Activated CD8-positive, alpha-beta T cell treated with anti-CD3 and anti-CD28 coated beads, Interleukin-2, amount 10 ng/mL, durations not matched to agents 7 days and 5 days (primary cell): ENCODE data around the gene NALCN. TPM values are rescaled to one million over a fixed set of nuclear protein-coding genes. Genes with fewer than 3 reads are reported as not detected.

Experiments
- ATAC-seq: fragments of 150-1000 bp; cut with Tn5 transposase; one replicate; pipeline ENCODE4 v1.10.0; 2021; ENCODE audit warnings: moderate library complexity
- CTCF ChIA-PET: fragments of 350-600 bp; sonication (Branson Sonifier 250); formaldehyde crosslinking; loops from one replicate; lab custom pipeline; 2021; ENCODE audit warnings: antibody characterized with exemption; lab: Charles Lee
- POLR2A ChIA-PET: fragments of 350-600 bp; sonication (Branson Sonifier 250); formaldehyde crosslinking; loops from one replicate; lab custom pipeline; 2021; ENCODE audit warnings: antibody characterized with exemption; lab: Charles Lee
- DNase-seq: peaks from one replicate; pipeline ENCODE4 v3.0.0-alpha.2; 2020
- H3K27ac Mint-ChIP-seq: one replicate; pipeline ENCODE4 v1.8.0; 2021; ENCODE audit warnings: mild to moderate bottlenecking, mixed read lengths
- H3K27me3 Mint-ChIP-seq: one replicate; pipeline ENCODE4 v1.8.0; 2021; ENCODE audit warnings: low read depth, mixed read lengths
- H3K36me3 Mint-ChIP-seq: one replicate; pipeline ENCODE4 v1.8.0; 2021; ENCODE audit warnings: low read depth, mixed read lengths
- H3K4me1 Mint-ChIP-seq: one replicate; pipeline ENCODE4 v1.8.0; 2021; ENCODE audit warnings: low read depth, mixed read lengths
- H3K4me3 Mint-ChIP-seq: one replicate; pipeline ENCODE4 v1.8.0; 2021; ENCODE audit warnings: mild to moderate bottlenecking, mixed read lengths
- H3K9me3 Mint-ChIP-seq: one replicate; pipeline ENCODE4 v1.8.0; 2022; ENCODE audit warnings: mixed read lengths; ENCODE audit not compliant: insufficient read depth
- total RNA-seq, 2 experiments: library from RNA; stranded (reverse); gene quantifications; one replicate each; pipeline ENCODE4 v1.2.3, GENCODE V29; 2021

Gene NALCN
- total RNA-seq, 2 experiments from 2014 or later: not detected

GRCh38 chr13:101298517-101298916, 117.8 kb downstream of the NALCN start:
- Mint-ChIP-seq H3K27ac (no peak overlapping the region), H3K36me3 (no peaks in the 10 kb centered on the region), H3K9me3 (peaks cover 3% of the 10 kb centered on the region), H3K4me3 (no peak overlapping the region), H3K4me1 (no peaks in the 10 kb centered on the region), H3K27me3 (no peaks in the 10 kb centered on the region)
- no peak for ATAC-seq
- no peak for DNase-seq
- CTCF ChIA-PET: interaction anchor here (1.2 kb wide), 1 partner anchor 154 kb away, joined by 3 read pairs; no protein-coding TSS in a partner anchor
- POLR2A ChIA-PET: no interaction called here

- H3K4me3 Mint-ChIP-seq: no peak overlapping the region
- H3K27ac Mint-ChIP-seq: no peak overlapping the region
- ChIA-PET POLR2A (no interaction called here), CTCF (interaction anchor here (1.2 kb wide), 1 partner anchor 153 kb away, joined by 3 read pairs; no protein-coding TSS in a partner anchor)
- H3K9me3 Mint-ChIP-seq: peaks cover 3% of the 10 kb centered on the region
- no peak for ATAC-seq
- H3K36me3 Mint-ChIP-seq: no peaks in the 10 kb centered on the region
- H3K27me3 Mint-ChIP-seq: no peaks in the 10 kb centered on the region
- DNase-seq: no peak
- H3K4me1 Mint-ChIP-seq: no peaks in the 10 kb centered on the region
These were observed 118.5 kb downstream of the NALCN start for GRCh38 chr13:101297794-101298193.

DNA sequence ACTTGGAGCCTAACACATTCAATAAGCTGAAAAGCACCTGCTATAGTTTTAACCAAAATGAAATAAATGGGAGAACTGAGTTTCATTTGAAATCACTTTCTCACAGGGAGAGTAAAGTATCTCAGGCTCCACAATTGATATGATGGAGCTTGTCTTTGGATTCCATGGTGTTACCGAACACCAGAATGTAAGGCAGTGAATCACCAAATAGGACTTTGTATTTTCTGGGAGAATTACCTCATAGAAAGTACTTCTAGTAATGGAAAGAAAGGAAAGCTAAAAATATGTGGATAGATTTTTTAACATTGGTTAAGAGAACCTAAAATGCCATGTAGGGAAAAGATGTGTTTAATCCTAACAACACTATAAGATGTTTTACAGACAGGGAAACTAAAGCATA, 123.6 kb downstream of the NALCN start:
- ATAC-seq: no peak
- CTCF ChIA-PET: no interaction called here
- Mint-ChIP-seq H3K4me1 (no peaks in the 10 kb centered on the region), H3K9me3 (peaks cover 3% of the 10 kb centered on the region), H3K27me3 (no peaks in the 10 kb centered on the region), H3K36me3 (no peaks in the 10 kb centered on the region), H3K4me3 (no peak overlapping the region), H3K27ac (no peak overlapping the region)
- POLR2A ChIA-PET: no interaction called here
- no peak for DNase-seq

- Mint-ChIP-seq H3K4me3 (no peak overlapping the region), H3K27me3 (no peaks in the 10 kb centered on the region), H3K9me3 (peaks cover 3% of the 10 kb centered on the region), H3K36me3 (no peaks in the 10 kb centered on the region), H3K4me1 (no peaks in the 10 kb centered on the region), H3K27ac (no peak overlapping the region)
- ChIA-PET CTCF (no interaction called here), POLR2A (no interaction called here)
- DNase-seq (no peak), ATAC-seq (no peak)
These were observed 124.4 kb downstream of the NALCN start for GRCh38 chr13:101291646-101292515.

GRCh38 chr13:101291206-101291605, 125.1 kb downstream of the NALCN start:
- no peak overlapping the region for H3K4me3 Mint-ChIP-seq
- no peaks in the 10 kb centered on the region for H3K4me1 Mint-ChIP-seq
- H3K27ac Mint-ChIP-seq: no peak overlapping the region
- CTCF ChIA-PET: no interaction called here
- POLR2A ChIA-PET: no interaction called here
- ATAC-seq: no peak
- peaks cover 3% of the 10 kb centered on the region for H3K9me3 Mint-ChIP-seq
- H3K36me3 Mint-ChIP-seq: no peaks in the 10 kb centered on the region
- H3K27me3 Mint-ChIP-seq: no peaks in the 10 kb centered on the region
- no peak for DNase-seq

DNA sequence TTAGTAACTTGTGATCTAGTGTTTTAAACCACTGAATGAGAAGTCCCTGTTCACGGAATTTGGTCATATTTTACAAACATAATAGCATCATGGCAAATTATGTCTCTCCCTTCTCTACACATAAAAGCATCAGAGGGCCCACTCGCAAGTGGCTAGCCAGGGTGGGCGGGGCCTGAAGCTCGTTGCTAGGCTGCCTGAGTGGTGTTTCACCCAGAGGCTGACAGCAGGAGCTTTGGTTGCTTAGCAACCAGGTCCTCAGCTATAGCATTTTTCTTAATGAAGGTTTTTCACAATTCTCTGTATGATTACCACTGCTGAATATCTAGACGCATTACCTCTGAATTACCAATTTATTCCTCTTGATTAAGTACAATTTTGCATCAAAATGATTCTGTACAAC, 126.5 kb downstream of the NALCN start:
- H3K36me3 Mint-ChIP-seq: no peaks in the 10 kb centered on the region
- POLR2A ChIA-PET: no interaction called here
- DNase-seq (no peak), ATAC-seq (no peak)
- peaks cover 3% of the 10 kb centered on the region for H3K9me3 Mint-ChIP-seq
- no peaks in the 10 kb centered on the region for H3K4me1 Mint-ChIP-seq
- CTCF ChIA-PET: no interaction called here
- H3K4me3 Mint-ChIP-seq: no peak overlapping the region
- no peak overlapping the region for H3K27ac Mint-ChIP-seq
- no peaks in the 10 kb centered on the region for H3K27me3 Mint-ChIP-seq

DNA sequence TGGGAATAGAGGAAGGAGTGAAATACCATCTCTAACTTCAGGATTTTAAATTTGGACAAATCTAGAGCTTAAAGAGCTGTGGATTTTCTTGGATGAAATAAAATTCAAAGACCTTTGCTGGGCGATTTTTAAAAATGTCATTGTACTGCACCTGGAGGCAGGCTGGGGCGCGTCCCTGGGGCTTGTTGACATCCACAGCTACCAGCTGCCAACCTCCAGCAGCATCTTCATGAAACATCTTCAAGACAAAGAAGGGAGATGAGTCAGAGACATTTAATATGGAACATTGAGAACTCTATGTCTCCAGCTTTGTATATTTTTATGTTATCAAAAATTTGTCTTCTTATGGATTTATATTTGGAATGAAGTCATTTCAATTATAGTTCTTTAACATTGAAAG, 132.5 kb downstream of the NALCN start:
- DNase-seq (no peak), ATAC-seq (no peak)
- no peaks in the 10 kb centered on the region for H3K36me3 Mint-ChIP-seq
- no peaks in the 10 kb centered on the region for H3K4me1 Mint-ChIP-seq
- H3K27me3 Mint-ChIP-seq: no peaks in the 10 kb centered on the region
- H3K27ac Mint-ChIP-seq: no peak overlapping the region
- H3K9me3 Mint-ChIP-seq: no peaks in the 10 kb centered on the region
- H3K4me3 Mint-ChIP-seq: no peak overlapping the region
- CTCF ChIA-PET: no interaction called here
- POLR2A ChIA-PET: no interaction called here

- Mint-ChIP-seq H3K9me3 (no peaks in the 10 kb centered on the region), H3K27me3 (no peaks in the 10 kb centered on the region), H3K4me1 (no peaks in the 10 kb centered on the region), H3K36me3 (no peaks in the 10 kb centered on the region), H3K27ac (no peak overlapping the region), H3K4me3 (no peak overlapping the region)
- CTCF ChIA-PET: no interaction called here
- DNase-seq: no peak
- no peak for ATAC-seq
- POLR2A ChIA-PET: no interaction called here
These were observed 143.4 kb downstream of the NALCN start for GRCh38 chr13:101272886-101273285.

- no peaks in the 10 kb centered on the region for H3K27me3 Mint-ChIP-seq
- ChIA-PET CTCF (no interaction called here), POLR2A (no interaction called here)
- H3K27ac Mint-ChIP-seq: no peak overlapping the region
- H3K4me3 Mint-ChIP-seq: no peak overlapping the region
- peaks cover 2% of the 10 kb centered on the region for H3K4me1 Mint-ChIP-seq
- no peak for DNase-seq
- no peaks in the 10 kb centered on the region for H3K36me3 Mint-ChIP-seq
- no peaks in the 10 kb centered on the region for H3K9me3 Mint-ChIP-seq
- no peak for ATAC-seq
These were observed 144.5 kb downstream of the NALCN start for GRCh38 chr13:101271681-101272245.

DNA sequence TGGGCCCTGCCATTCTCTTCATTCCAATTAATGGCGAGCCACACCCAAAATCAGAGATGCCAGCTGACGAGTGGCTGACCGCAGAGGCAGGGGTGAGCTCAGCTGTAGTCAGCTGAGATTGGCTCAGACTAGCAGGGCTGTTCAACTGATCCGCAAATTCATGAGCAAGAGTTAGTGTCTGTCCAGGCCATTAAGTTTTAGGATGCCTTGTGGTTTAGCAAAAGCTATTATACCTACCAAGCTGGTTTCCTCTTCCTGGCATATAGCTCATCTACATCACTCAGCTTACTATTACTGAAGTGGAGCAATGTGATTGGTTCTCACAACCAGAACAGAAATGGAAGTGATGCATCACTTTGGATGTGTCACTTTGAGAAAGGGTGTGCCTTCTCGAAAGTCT, 148.7 kb downstream of the NALCN start:
- DNase-seq: no peak
- Mint-ChIP-seq H3K9me3 (no peaks in the 10 kb centered on the region), H3K27me3 (no peaks in the 10 kb centered on the region), H3K27ac (no peak overlapping the region), H3K4me1 (peaks cover 11% of the 10 kb centered on the region), H3K4me3 (no peak overlapping the region), H3K36me3 (no peaks in the 10 kb centered on the region)
- ChIA-PET CTCF (interaction anchor here (0.6 kb wide), 1 partner anchor 123 kb away, joined by 3 read pairs; no protein-coding TSS in a partner anchor), POLR2A (no interaction called here)
- ATAC-seq: no peak

DNA sequence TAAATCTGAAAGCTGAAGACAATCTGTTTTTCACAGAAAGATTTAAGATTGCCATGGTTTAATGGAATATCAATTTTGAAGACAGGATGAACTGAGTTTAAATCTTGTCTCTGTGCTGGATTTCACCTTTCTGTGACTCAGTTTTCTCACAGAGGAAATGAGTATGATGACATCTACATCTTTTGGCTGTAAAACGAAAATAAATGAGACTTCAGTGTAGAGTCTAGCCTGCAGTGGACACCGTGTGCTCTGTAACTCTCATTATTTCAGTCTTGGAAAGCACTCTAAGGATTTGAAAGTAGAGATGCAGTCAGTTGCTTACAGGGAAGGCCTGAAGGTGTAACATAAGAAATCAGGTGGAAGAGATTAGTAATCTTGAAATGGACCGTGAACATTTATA, 150.4 kb downstream of the NALCN start:
- Mint-ChIP-seq H3K36me3 (no peaks in the 10 kb centered on the region), H3K9me3 (peaks cover 6% of the 10 kb centered on the region), H3K27me3 (peaks cover 4% of the 10 kb centered on the region), H3K4me3 (no peak overlapping the region), H3K4me1 (peaks cover 15% of the 10 kb centered on the region), H3K27ac (no peak overlapping the region)
- DNase-seq (no peak), ATAC-seq (no peak)
- ChIA-PET CTCF (no interaction called here), POLR2A (no interaction called here)

GRCh38 chr13:101264931-101265330, 151.4 kb downstream of the NALCN start:
- no peak overlapping the region for H3K27ac Mint-ChIP-seq
- no peak overlapping the region for H3K4me3 Mint-ChIP-seq
- H3K4me1 Mint-ChIP-seq: peaks cover 15% of the 10 kb centered on the region
- no peaks in the 10 kb centered on the region for H3K36me3 Mint-ChIP-seq
- peaks cover 11% of the 10 kb centered on the region for H3K27me3 Mint-ChIP-seq
- POLR2A ChIA-PET: no interaction called here
- ATAC-seq: no peak
- CTCF ChIA-PET: no interaction called here
- DNase-seq: no peak
- peaks cover 8% of the 10 kb centered on the region for H3K9me3 Mint-ChIP-seq
